Measurements from ENCODE around the gene CENPC.

DNA sequence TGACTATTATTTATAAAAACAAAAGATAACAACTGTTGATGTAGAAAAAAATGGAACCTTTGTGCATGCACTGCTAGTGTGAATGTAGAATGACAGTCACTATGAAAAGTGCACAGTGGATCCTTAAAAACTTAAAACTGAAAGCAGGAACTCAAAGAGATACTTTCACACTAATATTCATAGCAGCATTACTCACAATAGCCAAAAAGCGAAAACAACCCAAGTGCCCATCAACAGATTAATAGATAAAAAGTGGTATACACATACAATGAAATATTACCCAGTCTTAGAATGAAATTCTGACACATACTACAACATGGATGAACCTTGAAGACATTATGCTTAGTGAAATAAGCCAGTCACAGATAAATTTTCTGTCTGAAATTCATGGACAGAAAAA, 23.8 kb downstream of the CENPC start:
- TF ChIP-seq CTCF (conservative IDR thresholded peaks at IDR 0.05 in 1 of 2, IDR thresholded peaks at IDR 0.05 in 1 of 2; ENCODE audit: low read depth in 1 of 2, low read length in 2 of 2) (no peak), EZH2 (IDR thresholded peaks at IDR 0.05; ENCODE audit: low read length, missing control alignments) (no peak)

All from fibroblast of lung (primary cell).